T follicular helper cell (primary cell): Measurements from ENCODE around the gene SLC22A15.
"Not testable (repeated sequence)": the region's sequence is repeated elsewhere in the genome, so short reads cannot be mapped to it uniquely, and the experiment has no call there.

Experiments used
- DNase-seq: peaks from one replicate; pipeline ENCODE4 v3.0.0-alpha.2; 2020; ENCODE audit warnings: low read depth

The SLC22A15 gene

GRCh38 chr1:116031302-116031835, 55.1 kb downstream of the SLC22A15 start:
- no peak for DNase-seq

GRCh38 chr1:116033322-116033721, 57.0 kb downstream of the SLC22A15 start:
- no peak for DNase-seq

GRCh38 chr1:116036255-116036654, 59.9 kb downstream of the SLC22A15 start:
- DNase-seq, result no peak

DNA sequence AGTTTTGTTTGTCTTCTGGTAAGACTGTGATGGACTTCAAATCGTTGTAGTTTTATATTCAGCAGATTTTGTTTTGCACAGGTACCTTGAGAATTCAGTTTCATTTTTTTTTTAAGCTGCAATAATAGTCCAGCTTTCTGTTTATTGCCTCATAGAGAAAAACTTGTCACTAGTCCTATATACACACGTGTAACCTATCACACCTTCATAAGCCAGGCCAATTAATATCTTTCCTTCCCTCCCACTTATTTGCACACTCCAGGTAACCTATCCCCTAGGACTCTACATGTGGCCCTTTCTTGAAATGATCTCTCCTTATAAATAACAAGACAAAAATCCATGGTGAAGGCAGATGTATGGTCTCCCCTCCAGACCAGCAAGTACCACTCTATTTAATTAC, 62.4 kb downstream of the SLC22A15 start:
- no peak for DNase-seq

GRCh38 chr1:116044071-116044470, 67.8 kb downstream of the SLC22A15 start:
- no peak for DNase-seq

- DNase-seq, result not testable (repeated sequence)
These were observed 70.6 kb downstream of the SLC22A15 start for GRCh38 chr1:116046933-116047332.

DNA sequence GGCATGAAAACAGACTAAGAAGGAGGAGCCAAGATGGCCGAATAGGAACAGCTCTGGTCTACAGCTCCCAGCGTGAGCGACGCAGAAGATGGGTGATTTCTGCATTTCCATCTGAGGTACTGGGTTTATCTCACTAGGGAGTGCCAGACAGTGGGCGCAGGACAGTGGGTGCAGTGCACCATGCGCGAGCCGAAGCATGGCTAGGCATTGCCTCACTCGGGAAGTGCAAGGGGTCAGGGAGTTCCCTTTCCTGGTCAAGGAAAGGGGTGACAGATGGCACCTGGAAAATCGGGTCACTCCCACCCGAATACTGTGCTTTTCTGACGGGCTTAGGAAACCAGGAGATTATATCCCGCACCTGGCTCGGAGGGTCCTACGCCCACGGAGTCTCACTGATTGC, 75.6 kb downstream of the SLC22A15 start:
- not testable (repeated sequence) for DNase-seq

DNA sequence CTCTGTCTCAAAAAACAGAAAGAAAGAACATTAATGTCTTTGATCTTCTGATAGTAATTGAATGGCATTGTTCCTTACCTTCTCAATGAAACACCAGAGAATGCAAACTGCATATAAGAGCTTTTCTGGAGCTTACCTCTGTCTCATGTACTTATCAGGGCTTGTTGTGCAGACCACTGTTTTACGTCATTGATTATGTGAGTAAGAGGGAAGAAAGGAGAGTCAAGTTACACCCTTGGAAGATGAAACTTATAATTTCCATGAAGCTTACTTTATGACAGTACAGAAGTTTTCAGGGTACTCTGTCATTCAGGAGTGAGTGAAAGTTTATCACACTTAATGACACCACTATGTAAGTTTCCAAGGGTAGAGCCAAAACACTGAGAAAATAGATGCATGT, 85.9 kb downstream of the SLC22A15 start:
- DNase-seq, result no peak

- no peak for DNase-seq
These were observed 88.3 kb downstream of the SLC22A15 start for GRCh38 chr1:116064616-116065015.

GRCh38 chr1:116066868-116067565, 90.7 kb downstream of the SLC22A15 start:
- no peak for DNase-seq

DNA sequence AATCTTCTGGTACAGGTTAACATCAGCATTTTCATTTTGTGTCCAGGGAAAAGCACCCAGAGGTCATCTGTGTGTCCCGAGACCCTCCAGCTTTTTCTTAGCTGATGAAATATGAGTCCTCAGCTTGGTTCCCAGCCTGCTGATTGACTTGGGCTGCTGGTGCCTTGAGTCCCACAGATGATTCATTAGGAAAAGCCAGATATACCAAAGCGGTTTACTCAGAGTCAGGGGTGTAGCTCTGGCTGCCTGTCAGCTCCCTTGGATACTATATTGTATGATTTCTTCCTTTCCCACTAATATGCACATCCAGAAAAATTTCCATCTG, 91.2 kb downstream of the SLC22A15 start:
- no peak for DNase-seq

GRCh38 chr1:116075575-116075974, 99.3 kb downstream of the SLC22A15 start:
- no peak for DNase-seq

GRCh38 chr1:116075990-116076389, 99.7 kb downstream of the SLC22A15 start:
- DNase-seq, result no peak

DNA sequence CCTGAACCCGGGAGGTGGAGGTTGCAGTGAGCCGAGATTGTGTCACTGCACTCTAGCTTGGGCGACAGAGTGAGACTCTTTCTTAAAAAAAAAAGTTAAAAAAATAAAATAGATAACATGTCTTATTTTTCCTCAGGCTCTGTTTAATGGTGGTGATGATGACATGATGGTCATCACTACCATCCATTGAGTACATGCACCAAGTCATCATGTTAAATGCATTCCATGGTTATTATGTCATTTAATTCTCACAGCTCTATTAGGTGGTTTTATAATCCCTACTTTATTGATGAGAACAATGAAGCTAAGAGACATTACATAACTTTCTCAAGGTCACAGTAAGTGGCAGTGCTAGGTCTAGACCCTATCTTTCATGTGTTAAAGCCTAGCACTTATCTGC, 100.5 kb downstream of the SLC22A15 start:
- no peak for DNase-seq

GRCh38 chr1:116078699-116079223, 102.4 kb downstream of the SLC22A15 start:
- no peak for DNase-seq

GRCh38 chr1:116087628-116088027, 111.3 kb downstream of the SLC22A15 start:
- DNase-seq, result no peak

DNA sequence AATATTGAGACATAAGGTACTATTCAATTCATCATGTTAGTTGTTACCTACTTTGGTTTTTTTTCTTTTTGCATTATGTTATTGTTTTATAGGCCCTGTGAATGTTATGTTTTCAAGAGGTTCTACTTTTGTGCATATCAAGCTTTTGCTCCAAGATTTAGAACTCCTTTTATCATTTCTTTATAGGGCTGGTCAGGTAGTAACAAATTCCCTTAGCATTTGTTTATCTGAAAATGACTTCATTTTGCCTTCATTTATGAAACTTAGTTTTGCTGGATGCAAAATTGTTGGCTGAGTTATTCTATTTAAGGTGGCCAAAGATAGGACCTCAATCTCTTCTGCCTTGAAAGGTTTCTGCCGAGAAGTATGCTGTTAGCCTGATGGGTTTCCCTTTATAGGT, 113.6 kb downstream of the SLC22A15 start:
- no peak for DNase-seq

DNA sequence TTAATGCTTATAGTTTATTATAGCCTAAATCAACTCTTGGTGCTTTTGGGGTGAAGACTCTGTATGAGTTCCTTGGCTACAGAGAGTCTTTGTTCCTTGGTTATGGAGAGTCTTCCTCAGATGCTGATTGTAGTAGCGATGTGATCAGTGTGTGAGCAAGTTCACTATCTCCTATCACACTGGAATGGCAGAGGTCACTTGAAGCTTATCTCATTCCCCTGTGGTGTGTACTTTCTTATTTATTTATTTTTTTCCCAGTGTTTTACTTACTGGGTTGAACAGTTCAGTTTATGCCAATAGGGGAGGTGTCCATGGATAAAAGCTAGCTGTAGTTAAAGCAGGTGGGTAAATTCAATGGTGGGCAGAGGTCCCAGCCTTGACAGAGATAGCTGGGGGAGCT, 114.8 kb downstream of the SLC22A15 start:
- no peak for DNase-seq

DNA sequence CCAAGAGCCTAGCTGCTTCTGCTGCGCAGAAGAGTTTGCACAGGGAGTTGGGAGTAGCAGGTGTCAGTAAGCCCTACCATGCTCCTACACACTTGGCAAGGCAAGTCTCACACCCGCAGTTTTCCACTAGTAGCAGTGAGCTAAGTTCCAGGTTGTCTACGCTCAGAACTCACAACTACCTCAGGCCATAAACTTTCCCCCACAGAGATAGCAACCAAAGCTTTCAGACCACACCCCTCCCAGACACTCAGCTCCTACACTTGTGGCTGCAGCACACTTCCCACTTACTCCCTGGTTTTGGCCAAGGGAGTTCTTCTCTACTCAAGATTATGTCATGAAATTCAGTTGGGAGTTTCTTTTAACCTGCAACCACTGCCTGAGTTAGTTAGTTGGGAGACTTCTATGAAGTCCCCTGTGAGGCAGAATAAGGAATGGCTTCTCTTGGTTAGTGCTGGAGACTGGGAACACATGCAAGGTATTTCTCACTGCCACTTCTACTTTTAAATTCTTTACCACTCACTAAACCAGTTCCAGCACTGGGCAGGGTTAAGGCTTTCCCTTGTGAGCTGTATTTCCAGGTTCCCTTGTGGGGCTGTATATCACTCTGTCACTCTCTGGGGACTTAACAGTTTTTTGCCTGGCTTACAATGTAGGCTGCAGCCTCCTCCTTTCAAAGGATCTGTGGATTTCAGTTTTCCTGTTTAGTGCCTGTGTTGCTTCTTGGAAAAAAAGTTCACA, 116.6 kb downstream of the SLC22A15 start:
- no peak for DNase-seq

DNA sequence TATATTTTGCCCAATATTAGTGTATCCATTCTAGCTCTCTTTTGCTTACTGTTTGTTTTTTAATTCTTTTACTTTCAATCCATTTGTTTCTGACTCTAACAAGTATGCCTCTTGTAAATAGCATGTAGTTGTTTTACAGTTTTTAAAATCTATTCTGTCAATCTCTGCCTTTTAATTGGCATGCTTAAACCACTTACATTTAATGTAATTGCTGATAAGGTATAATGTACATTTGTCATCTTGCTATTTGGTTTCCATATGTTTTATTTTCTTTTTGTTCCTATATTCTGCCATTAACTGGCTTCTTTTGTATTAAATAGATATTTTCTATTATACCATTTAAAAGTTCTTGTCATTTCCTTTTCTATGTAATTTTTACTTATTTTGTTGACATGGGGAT, 118.7 kb downstream of the SLC22A15 start:
- no peak for DNase-seq

DNA sequence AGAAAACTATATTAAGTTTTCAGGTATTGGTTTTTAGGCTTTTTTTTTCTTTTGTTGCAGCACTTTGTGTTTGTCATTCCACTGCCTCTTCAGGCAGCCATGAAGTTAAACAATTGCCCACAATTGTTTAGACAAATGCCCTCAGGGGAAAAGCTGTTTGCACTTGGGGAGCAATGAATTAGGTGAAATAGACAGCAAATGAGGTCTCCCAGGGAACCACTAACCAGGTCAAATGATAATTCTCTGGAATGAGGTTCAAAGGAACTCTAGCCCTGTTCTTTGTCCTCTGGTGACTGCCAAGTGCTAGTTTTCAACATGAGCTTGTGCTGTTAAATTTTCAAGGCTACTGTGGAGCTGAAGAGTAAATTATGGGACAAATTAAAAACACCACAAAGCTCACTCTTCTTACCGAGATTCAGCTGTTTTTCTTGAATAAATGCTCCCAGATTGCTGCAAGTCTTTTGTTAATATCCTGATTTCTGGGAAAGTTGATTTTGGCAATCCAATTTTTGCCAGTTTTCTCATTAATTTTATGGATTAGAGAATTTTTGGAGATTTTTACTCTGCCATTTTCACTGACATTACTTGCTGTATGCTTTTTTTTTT, 119.8 kb downstream of the SLC22A15 start:
- no peak for DNase-seq

DNA sequence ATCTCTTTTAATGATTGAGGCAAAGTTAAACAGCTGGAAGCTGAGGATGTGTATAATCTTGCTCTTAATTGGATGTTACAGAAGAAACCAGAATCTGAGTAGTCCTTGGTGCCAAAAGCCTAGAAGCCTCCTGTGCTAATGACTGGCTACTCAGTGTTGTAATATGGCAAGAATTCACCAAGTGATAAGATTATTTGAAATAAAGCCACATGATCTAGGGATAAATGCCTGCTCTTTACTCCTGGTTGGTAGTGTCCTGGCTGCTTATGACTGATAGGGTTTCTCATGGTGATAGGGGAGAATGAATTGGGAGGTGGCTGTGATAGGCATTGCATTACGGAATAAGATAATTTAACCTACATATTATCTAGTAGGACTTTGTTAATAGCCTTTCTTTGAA, 121.3 kb downstream of the SLC22A15 start:
- no peak for DNase-seq

GRCh38 chr1:116099379-116099778, 123.1 kb downstream of the SLC22A15 start:
- no peak for DNase-seq
